ENCODE measurements around the gene RNF20.

- no peak for TF ChIP-seq CTCF (IDR thresholded peaks at IDR 0.05; ENCODE audit: borderline replicate concordance, extremely low read depth, low read length, poor library complexity, severe bottlenecking)
- TF ChIP-seq EZH2 (IDR thresholded peaks at IDR 0.05; ENCODE audit: borderline replicate concordance, low read depth, low read length, severe bottlenecking), result no peak
Measured at GRCh38 chr9:101524371-101524770, 9.3 kb upstream of the RNF20 start.

Data from DND-41 (cell line).